ENCODE data around the gene TJP3. TPM values are rescaled to one million over a fixed set of nuclear protein-coding genes. Genes with fewer than 3 reads are reported as not detected.

The TJP3 gene
- total and polyA plus RNA-seq, 2 experiments from 2014 or later, result 23.7 to 49.2 TPM

DNA sequence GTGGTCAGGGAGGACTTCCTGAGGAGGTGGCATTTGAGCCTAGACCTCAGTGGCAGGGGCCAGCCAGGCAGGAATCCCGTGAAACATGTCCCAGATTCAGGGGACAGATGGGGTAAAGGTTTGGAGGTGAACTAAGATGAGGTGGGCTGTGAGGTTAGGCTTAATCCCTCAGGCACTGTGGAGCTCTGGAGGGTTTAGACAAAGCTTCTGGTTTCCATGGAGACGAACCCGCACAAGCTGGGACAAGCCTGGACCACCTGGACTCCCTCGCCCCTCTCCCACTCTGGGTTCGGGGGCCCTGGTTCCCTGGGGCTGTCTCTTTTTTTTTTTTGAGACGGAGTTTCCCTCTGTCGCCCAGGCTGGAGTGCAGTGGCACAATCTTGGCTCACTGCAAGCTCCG is 15.7 kb downstream of the TJP3 start:
- Histone ChIP-seq H3K9me3 (ENCODE audit: low read depth) (no peaks in the 10 kb centered on the region), H4K20me1 (ENCODE audit: insufficient read depth, poor library complexity, severe bottlenecking) (peaks cover 19% of the 10 kb centered on the region), H3K9me2 (replicated peaks; ENCODE audit: insufficient read depth) (no peaks in the 10 kb centered on the region), H3K27ac (no peak overlapping the region), H2AFZ (no peak overlapping the region), H3K36me3 (replicated peaks; ENCODE audit: insufficient read depth, low read depth) (no peaks in the 10 kb centered on the region), H3K4me1 (ENCODE audit: insufficient read depth) (peaks cover 9% of the 10 kb centered on the region), H3K27me3 (no peaks in the 10 kb centered on the region), H3K79me2 (peaks cover 26% of the 10 kb centered on the region), H3K4me3 (no peak overlapping the region), H3K4me2 (no peak overlapping the region)
- no peak for DNase-seq (ENCODE audit: low spot score)
- WGBS (ENCODE audit: low lambda C conversion rate, missing lambda C conversion rate), result 55% methylated on average over 8 of the region's 8 CpGs
- TF ChIP-seq CTCF (IDR thresholded peaks at IDR 0.05; ENCODE audit: poor library complexity), result no peak
- TF ChIP-seq EZH2 (IDR thresholded peaks at IDR 0.05; ENCODE audit: borderline replicate concordance), result no peak
- no peak for TF ChIP-seq EZH2phosphoT487 (IDR thresholded peaks at IDR 0.05; ENCODE audit: low read depth, severe bottlenecking, unreplicated experiment)

DNA sequence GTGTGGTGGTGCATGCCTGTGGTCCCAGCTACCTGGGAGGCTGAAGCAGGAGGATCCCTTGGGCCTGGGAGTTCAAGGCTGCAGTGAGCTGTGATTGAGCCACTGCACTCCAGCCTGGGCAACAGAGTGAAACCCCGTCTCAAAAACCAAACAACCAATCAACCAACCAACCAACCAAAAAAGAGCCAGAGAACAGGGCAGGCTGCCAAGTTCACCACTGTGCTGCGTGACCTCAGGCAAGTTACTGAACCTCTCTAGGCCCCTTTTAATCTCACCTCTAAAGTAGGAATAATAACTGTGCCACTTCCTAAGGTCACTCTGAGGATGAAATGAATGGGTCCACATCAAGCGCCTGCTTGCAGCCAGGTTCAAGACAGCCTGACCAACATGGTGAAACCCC is 16.9 kb downstream of the TJP3 start:
- no peak for TF ChIP-seq CTCF (IDR thresholded peaks at IDR 0.05; ENCODE audit: poor library complexity)
- no peak for TF ChIP-seq EZH2phosphoT487 (IDR thresholded peaks at IDR 0.05; ENCODE audit: low read depth, severe bottlenecking, unreplicated experiment)
- TF ChIP-seq EZH2 (IDR thresholded peaks at IDR 0.05; ENCODE audit: borderline replicate concordance), result no peak
- WGBS (ENCODE audit: low lambda C conversion rate, missing lambda C conversion rate), result 83% methylated on average over 3 of the region's 3 CpGs
- H4K20me1 ChIP-seq (ENCODE audit: insufficient read depth, poor library complexity, severe bottlenecking), result peaks cover 19% of the 10 kb centered on the region
- no peaks in the 10 kb centered on the region for H3K27me3 ChIP-seq
- peaks cover 7% of the 10 kb centered on the region for H3K4me1 ChIP-seq (ENCODE audit: insufficient read depth)
- H3K27ac ChIP-seq, result no peak overlapping the region
- H2AFZ ChIP-seq, result no peak overlapping the region
- no peaks in the 10 kb centered on the region for H3K36me3 ChIP-seq (replicated peaks; ENCODE audit: insufficient read depth, low read depth)
- no peak overlapping the region for H3K4me2 ChIP-seq
- no peaks in the 10 kb centered on the region for H3K9me3 ChIP-seq (ENCODE audit: low read depth)
- H3K4me3 ChIP-seq, result no peak overlapping the region
- peaks cover 26% of the 10 kb centered on the region for H3K79me2 ChIP-seq
- DNase-seq (ENCODE audit: low spot score), result no peak
- no peaks in the 10 kb centered on the region for H3K9me2 ChIP-seq (replicated peaks; ENCODE audit: insufficient read depth)

DNA sequence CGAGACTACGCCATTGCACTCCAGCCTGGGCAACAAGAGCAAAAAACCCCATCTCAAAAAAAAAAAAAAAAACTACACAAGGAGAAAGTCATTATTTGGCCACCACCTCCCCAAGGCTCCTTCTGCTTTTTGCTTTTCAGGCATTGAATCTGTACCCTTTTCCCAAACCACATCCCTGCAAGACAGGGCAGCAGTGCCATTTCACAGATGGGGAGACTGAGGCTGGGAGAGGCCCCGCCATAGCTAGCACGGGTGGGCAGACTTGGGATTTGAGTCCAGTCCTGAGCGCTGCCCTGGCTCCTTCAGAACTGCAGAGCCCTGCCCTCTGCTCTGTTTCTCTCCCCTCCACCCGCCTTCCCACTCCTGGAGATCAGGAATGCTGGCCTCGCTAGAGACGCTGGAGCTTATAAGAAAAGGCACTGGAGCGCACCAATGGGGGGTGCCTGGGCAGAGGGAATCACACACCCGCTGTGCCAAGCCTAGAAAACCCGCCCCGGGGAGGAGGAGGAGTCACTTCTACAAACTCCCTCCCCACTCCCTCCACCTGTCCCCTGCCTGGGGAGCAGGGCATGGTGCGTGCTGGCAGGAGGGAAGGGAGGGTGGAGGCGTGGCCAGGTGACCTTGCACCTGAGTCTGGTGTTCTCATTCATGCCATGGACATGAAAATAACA is 17.6 kb downstream of the TJP3 start:
- H3K4me2 ChIP-seq, result peak overlapping the region; percentile 29
- WGBS (ENCODE audit: low lambda C conversion rate, missing lambda C conversion rate), result 41% methylated on average over 14 of the region's 14 CpGs
- no peaks in the 10 kb centered on the region for H3K36me3 ChIP-seq (replicated peaks; ENCODE audit: insufficient read depth, low read depth)
- no peaks in the 10 kb centered on the region for H3K27me3 ChIP-seq
- TF ChIP-seq EZH2 (IDR thresholded peaks at IDR 0.05; ENCODE audit: borderline replicate concordance) (no peak), CTCF (IDR thresholded peaks at IDR 0.05; ENCODE audit: poor library complexity) (no peak), EZH2phosphoT487 (IDR thresholded peaks at IDR 0.05; ENCODE audit: low read depth, severe bottlenecking, unreplicated experiment) (no peak)
- no peak overlapping the region for H2AFZ ChIP-seq
- peaks cover 19% of the 10 kb centered on the region for H4K20me1 ChIP-seq (ENCODE audit: insufficient read depth, poor library complexity, severe bottlenecking)
- peaks cover 26% of the 10 kb centered on the region for H3K79me2 ChIP-seq
- DNase-seq (ENCODE audit: low spot score), result peak; percentile 58
- no peaks in the 10 kb centered on the region for H3K9me3 ChIP-seq (ENCODE audit: low read depth)
- peaks cover 3% of the 10 kb centered on the region for H3K4me1 ChIP-seq (ENCODE audit: insufficient read depth)
- no peaks in the 10 kb centered on the region for H3K9me2 ChIP-seq (replicated peaks; ENCODE audit: insufficient read depth)
- no peak overlapping the region for H3K4me3 ChIP-seq
- H3K27ac ChIP-seq, result no peak overlapping the region

Data from hepatocyte (in vitro differentiated cells).